GM12878 (cell line): ENCODE measurements around the gene VEGFB.

ENCODE experiments used
- ATF2 ChIP-seq: IDR thresholded peaks from 2 replicates; pipeline ENCODE4 v1.6.1; 2012; ENCODE audit warnings: low read length, inconsistent platforms
- BHLHE40 ChIP-seq, 2 experiments: fragments of 450-650 bp in 1 of 2; IDR thresholded peaks; 2 replicates each; pipeline ENCODE4 v1.6.1; 2011 to 2017; ENCODE audit warnings: low read depth in 2 of 2, borderline replicate concordance in 1 of 2, improper control_type of control experiment in 1 of 2, low read length in 1 of 2, mild to moderate bottlenecking in 1 of 2
- POLR2A ChIP-seq: IDR thresholded peaks from 2 replicates; pipeline ENCODE4 v1.6.1; 2011; ENCODE audit warnings: low read depth, mild to moderate bottlenecking, low read length
- POLR2AphosphoS5 ChIP-seq: IDR thresholded peaks from 2 replicates; pipeline ENCODE4 v1.6.1; 2011; ENCODE audit warnings: mild to moderate bottlenecking, low read length, inconsistent platforms
- ZNF592 ChIP-seq: fragments of 450-650 bp; IDR thresholded peaks from 2 replicates; pipeline ENCODE4 v1.6.1; 2017; ENCODE audit warnings: mild to moderate bottlenecking, moderate library complexity
- TF ChIP-seq, protein P1 (sequence below), 3 experiments: IDR thresholded peaks in 2 of 3; conservative IDR thresholded peaks in 1 of 3; 2 replicates each; pipeline ENCODE4 v1.5.1; 2011; ENCODE audit warnings: low read depth in 3 of 3, low read length in 3 of 3, mild to moderate bottlenecking in 3 of 3, control low read depth in 2 of 3, moderate library complexity in 2 of 3, inconsistent platforms in 1 of 3, mixed read lengths in 1 of 3; ENCODE audit not compliant: control insufficient read depth in 2 of 3, insufficient read depth in 1 of 3; ENCODE audit errors: extremely low read depth in 1 of 3
- TF ChIP-seq, protein P2 (sequence below): IDR thresholded peaks from 2 replicates; pipeline ENCODE4 v1.6.1; 2011; ENCODE audit warnings: borderline replicate concordance, low read depth, mild to moderate bottlenecking, moderate library complexity, mixed read lengths, low read length; ENCODE audit not compliant: insufficient read depth; ENCODE audit errors: extremely low read length

GRCh38 chr11:64208086-64208795, 26.1 kb upstream of the VEGFB start:
- TF ChIP-seq, protein P1, sequence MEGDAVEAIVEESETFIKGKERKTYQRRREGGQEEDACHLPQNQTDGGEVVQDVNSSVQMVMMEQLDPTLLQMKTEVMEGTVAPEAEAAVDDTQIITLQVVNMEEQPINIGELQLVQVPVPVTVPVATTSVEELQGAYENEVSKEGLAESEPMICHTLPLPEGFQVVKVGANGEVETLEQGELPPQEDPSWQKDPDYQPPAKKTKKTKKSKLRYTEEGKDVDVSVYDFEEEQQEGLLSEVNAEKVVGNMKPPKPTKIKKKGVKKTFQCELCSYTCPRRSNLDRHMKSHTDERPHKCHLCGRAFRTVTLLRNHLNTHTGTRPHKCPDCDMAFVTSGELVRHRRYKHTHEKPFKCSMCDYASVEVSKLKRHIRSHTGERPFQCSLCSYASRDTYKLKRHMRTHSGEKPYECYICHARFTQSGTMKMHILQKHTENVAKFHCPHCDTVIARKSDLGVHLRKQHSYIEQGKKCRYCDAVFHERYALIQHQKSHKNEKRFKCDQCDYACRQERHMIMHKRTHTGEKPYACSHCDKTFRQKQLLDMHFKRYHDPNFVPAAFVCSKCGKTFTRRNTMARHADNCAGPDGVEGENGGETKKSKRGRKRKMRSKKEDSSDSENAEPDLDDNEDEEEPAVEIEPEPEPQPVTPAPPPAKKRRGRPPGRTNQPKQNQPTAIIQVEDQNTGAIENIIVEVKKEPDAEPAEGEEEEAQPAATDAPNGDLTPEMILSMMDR (IDR thresholded peaks at IDR 0.05 in 2 of 3, conservative IDR thresholded peaks at IDR 0.05 in 1 of 3; ENCODE audit: control insufficient read depth in 2 of 3, extremely low read depth in 1 of 3, insufficient read depth in 1 of 3, low read depth in 3 of 3, low read length in 3 of 3) = no peak
- no peak for TF ChIP-seq POLR2AphosphoS5
- no peak for TF ChIP-seq POLR2A
- TF ChIP-seq, protein P2, sequence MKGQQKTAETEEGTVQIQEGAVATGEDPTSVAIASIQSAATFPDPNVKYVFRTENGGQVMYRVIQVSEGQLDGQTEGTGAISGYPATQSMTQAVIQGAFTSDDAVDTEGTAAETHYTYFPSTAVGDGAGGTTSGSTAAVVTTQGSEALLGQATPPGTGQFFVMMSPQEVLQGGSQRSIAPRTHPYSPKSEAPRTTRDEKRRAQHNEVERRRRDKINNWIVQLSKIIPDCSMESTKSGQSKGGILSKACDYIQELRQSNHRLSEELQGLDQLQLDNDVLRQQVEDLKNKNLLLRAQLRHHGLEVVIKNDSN = no peak
- TF ChIP-seq ATF2 = no peak
- TF ChIP-seq ZNF592 = no peak
- TF ChIP-seq BHLHE40 (IDR thresholded peaks at IDR 0.05; ENCODE audit: borderline replicate concordance in 1 of 2, low read depth in 2 of 2, low read length in 1 of 2) = no peak
